NCI-H446 (cell line): ENCODE results near the gene FFAR3.

Experiments
- DNase-seq, 2 experiments: peaks; one replicate each; lab custom pipeline; 2025; lab: John Stamatoyannopoulos, UW

Gene FFAR3

GRCh38 chr19:35357867-35358573 lies at the start of gene FFAR3:
Gene FFAR3 (plus strand): TSS chr19:35358460. CDS start chr19:35358891, 431 bp downstream.
- no peak for DNase-seq

DNA sequence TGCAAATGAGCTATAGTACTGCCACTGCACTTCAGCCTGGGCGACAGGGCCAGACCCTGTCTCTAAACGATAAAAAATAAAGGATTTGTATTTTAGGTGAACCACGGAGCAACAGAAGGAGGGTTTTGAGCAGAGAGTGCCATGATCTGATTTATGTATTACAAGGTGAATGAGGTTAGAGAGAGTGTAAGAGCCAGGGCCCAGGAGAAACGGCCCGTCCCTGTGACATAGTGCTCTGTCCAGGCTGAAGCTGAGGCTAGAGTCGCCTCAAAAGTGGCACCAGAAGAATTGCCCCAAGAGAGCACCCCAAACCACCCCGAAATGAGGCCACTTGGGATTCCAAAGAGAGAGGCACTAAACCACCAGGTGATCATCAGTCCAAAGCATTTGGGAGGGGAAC lies 49.4 kb upstream of the FFAR3 start:
- no peak for DNase-seq

GRCh38 chr19:35309481-35310279 lies 48.6 kb upstream of the FFAR3 start:
- DNase-seq = no peak

GRCh38 chr19:35310331-35310730 lies 47.9 kb upstream of the FFAR3 start:
- no peak for DNase-seq

- DNase-seq = no peak
Measured at GRCh38 chr19:35310811-35311465, 47.3 kb upstream of the FFAR3 start.

GRCh38 chr19:35311901-35312665 lies 46.2 kb upstream of the FFAR3 start:
- DNase-seq = no peak

GRCh38 chr19:35313587-35313986 lies 44.7 kb upstream of the FFAR3 start:
- DNase-seq = no peak

DNA sequence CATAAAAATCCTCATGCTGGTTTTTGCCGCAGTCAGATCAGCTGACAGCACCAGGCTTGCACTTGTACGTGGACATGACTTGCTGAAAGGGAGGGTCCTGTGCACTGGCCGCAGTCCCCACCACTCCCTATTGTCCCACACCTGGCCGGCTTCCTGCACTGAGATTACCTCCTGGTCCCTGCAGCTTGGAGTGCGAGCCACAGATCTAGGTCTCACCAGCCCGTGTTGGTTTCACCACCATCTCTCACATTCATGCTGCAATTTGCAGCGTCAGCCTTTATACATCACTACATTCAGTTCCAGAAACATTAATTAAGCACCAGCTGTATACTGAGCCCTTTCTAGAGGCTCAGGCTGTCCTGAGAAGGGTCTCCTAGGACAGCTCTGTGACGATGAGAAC lies 44.2 kb upstream of the FFAR3 start:
- no peak for DNase-seq

- DNase-seq = no peak
Measured at GRCh38 chr19:35314858-35315470, 43.3 kb upstream of the FFAR3 start.

DNA sequence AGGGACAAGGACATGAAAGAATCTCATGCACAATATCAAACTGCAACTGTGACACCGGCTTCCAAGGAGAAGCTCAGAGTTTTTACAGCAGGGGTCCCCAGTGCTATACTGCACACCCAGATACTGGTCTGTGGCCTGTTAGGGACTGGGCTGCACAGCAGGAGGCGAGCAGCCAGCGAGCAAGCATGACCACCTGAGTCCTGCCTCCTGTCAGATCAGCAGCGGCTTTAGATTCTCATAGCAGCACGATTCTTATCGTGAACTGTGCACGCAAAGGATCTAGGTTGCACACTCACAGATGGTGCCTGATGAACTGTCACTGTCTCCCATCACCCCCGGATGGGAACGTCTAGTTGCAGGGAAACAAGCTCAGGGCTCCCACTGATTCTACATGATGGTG lies 42.4 kb upstream of the FFAR3 start:
- no peak for DNase-seq

DNA sequence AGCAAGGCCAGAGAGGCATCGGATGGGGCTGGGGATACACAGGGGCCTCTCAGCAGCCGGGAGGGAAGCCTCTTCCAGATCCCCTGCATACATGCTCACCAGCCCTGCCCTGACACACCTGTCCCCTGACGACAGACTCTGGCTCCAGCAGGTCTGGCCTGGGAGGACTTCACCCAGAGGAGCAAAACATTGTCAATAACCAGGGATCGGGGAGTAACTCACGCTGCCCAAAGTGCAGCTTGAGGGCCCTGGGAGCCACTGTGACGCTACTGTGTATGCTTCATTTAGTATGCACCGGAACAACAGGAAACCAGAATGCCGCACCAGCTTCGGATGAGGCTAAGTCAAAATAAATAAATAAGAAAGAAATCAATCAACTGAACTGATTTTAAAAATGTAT lies 41.7 kb upstream of the FFAR3 start:
- no peak for DNase-seq

DNA sequence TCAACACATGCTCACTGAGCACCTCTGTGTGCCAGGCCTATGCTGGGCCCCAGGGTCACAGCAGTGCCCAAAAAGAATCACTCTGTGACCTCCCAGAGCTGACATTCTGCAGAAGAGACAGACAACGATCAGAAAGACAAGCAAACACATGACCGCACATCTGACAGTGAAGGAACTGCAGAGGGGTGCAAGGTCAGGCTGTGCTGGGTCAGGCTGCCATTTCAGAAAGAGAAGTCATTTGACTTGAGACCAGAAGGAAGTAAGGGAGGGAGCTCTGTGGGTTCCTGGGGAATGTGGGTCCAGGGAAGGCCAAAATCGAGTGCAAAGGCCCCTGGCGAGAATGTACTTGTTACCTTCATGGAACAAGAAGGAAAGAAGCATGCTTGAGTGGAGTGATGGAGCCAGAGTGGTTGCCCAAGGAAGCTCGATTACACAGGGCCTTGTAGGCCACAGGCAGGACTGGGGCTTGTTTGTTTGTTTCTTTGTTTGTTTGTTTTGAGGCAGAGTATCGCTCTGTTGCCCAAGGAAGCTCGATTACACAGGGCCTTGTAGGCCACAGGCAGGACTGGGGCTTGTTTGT lies 40.7 kb upstream of the FFAR3 start:
- DNase-seq = no peak

- DNase-seq = no peak
Measured at GRCh38 chr19:35318679-35319448, 39.4 kb upstream of the FFAR3 start.

DNA sequence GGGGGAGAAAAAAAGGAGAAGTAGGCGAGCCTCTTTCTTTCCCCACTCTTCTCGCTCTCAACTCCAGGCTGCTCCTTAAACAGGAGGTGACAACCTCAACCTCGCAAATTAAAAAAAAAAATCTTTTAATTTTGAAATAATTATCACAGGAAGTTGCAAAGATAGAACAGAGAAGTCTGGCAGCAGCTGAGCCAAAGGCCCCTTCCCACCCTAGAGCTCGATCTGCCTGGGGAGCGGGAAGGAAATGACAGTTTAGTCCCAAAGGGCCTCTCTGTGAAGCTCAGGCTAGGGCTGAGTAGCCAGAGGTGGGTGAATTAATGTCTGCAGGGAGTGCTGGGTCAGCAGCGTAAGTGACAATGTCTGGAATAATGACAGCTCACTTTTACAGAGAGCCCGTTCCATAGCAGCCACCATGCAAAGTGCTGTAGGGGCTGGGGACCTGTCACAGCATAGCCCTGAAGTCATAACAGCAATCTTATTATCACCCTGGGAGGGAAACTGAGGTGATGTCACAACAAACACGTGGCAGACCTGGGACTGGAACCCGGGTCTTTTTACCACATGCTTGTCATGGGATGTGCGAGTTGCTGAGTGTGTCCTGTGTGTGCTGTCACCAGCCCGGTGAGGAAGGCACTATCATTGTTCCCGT lies 38.1 kb upstream of the FFAR3 start:
- DNase-seq = no peak

GRCh38 chr19:35321291-35321690 lies 37.0 kb upstream of the FFAR3 start:
- no peak for DNase-seq

DNA sequence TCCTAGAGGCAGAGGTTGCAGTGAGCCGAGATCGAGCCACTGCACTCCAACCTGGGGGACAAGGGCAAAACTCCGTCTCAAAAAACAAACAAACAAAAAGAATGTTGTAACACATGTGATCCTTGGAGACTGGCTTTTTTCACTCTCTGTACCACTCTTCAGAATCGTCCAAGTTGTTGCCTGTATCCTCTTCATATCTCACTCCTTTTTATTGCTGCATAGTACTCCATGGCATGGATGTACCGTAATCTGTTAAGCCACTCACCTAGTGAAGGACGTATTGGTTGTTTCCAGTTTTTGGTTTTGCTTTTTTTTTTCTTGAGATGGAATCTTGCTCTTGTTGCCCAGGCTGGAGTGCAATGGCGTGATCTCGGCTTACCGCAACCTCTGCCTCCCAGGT lies 36.2 kb upstream of the FFAR3 start:
- DNase-seq = no peak

GRCh38 chr19:35327642-35328041 lies 30.6 kb upstream of the FFAR3 start:
- DNase-seq = no peak

DNA sequence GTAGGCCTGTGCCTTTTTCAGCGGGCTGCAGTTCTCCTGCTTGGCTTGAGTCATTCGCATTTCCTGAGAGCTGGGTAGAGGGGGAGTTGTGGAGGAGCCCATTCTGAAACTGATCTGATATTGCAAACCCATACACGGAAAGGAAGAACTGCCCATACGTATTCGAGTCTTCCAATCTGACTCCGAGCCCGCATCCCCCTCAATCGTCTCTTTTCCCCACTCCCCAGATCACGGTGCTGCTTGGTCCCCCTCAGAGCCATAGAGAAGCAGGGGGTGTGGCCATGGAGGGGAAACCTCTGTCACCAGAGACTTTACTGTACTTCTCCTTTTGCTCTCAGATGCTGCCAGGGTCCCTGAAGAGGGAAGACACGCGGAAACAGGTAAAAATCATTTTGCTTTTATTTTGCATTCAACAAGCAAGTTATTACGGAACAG lies 29.4 kb upstream of the FFAR3 start, which contains the start of gene CD22:
CD22 (plus strand) TSS at position 337 of the 435 bp plus-strand sequence. CDS start 2,854 bp downstream, outside the sequence.
- no peak for DNase-seq

GRCh38 chr19:35329323-35329722 lies 28.9 kb upstream of the FFAR3 start:
- DNase-seq = no peak

- DNase-seq = no peak
Measured at GRCh38 chr19:35330475-35330874, 27.8 kb upstream of the FFAR3 start.
